ENCODE measurements around the gene PLD4. TPM values are rescaled to one million over a fixed set of nuclear protein-coding genes. Genes with fewer than 3 reads are reported as not detected.

The PLD4 gene
- polyA plus RNA-seq, 4 donors = 1.7 to 4.3 (median 3.6) TPM

DNA sequence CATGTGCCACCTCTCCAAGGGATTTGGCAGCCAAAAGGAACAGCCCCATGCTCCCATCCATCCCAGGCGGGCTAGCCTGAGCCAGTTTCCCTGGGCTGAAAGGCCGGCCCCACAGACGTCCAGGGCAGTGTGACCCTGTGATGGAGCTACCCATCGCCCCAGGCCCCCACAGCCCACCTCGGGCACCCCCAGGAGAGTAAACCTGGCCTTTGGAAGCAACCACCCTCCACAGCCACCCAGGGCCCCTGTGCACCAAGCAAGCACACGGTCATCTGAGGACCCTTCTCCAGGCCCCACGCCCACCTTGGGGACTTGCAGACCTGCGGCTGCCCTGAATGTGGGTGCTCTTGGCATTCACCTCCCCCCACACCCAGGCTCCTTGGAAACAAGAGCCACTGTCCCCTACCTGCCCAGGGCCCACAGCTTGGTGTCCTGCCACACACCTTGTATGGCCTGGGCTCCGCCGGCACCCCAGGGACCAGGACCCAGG, 45.1 kb downstream of the PLD4 start:
- no peak for DNase-seq (ENCODE audit: low read depth in 4 of 4, low spot score in 3 of 4)

DNA sequence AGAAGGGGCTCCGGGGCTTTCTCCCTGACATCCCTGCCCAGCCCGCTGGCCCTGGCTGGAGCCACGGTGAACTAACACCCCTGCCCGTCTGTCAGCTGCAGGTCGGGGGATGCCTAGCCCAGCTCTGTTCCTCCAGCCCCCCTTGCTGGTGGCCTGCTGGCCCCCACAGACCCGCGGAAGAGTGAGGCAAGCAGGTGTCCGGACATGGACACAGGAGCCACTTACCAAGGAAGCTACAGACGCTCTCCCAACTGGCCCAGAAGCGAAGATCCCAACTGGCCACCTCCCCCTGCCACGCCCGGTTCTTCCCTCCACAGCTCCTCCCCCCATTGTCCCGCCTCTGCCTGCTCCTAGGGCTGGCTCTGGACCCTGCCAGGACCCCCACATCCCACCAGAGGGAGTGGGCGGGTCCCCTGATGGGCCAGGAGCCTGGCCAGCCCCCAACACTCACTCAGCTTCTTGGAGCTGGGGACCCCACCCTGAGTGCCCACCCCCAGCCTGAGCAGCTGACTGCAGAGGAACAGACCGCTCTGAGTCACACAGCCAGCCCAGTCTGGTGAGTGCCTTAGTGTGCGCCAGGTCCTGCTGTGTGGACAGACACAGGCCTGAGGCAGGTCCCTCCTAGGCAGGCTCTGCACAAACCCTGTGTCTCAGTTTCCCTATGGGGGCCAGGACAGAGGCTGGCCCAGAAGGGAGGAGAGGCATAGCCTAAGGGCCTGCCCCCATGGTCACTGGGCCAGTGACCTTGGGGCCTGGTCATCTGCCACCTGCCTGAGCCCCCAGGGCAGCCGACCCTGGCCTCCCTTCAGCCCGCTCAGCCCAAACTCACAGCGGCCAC, 45.8 kb downstream of the PLD4 start:
- DNase-seq (ENCODE audit: low read depth in 4 of 4, low spot score in 3 of 4) = no peak

DNA sequence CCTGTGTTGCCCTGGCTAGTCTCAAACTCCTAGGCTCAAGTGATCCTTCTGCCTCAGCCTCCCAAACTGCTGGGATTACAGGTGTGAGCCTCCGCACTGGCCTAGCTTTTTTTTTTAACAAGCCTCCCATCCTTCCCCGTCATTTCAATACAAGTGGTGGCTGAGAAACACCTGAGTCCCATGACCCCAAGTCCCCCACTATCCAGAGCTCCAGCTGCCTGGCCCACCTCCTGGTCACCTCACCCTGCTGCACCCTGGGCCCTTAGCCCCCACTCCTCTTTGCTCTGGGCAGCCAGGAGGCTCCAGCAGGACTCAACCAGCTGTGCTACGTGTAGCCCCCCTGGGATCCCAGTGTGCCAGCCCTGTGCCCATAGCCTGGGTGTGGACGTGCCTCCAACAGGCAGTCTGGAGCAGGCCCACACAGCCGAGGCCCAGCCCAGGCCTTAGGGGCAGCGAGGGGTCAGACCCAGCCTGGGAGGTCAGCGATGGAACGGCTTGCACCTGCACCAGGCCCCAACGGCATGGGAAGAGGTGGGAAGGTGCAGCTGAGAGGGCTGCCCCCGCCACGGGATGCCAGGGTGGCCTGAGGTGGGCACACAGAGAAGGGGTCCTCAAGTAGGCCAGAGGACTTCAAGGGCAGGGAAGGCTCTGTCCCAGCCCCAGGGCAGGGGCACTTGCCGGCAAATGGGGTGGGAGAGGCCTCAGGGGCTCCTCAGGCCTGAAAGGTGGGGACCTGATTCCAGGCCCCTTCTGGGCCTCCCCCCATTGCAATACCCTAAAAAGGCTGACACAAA, 47.0 kb downstream of the PLD4 start:
- DNase-seq (ENCODE audit: low read depth in 4 of 4, low spot score in 3 of 4) = no peak

DNA sequence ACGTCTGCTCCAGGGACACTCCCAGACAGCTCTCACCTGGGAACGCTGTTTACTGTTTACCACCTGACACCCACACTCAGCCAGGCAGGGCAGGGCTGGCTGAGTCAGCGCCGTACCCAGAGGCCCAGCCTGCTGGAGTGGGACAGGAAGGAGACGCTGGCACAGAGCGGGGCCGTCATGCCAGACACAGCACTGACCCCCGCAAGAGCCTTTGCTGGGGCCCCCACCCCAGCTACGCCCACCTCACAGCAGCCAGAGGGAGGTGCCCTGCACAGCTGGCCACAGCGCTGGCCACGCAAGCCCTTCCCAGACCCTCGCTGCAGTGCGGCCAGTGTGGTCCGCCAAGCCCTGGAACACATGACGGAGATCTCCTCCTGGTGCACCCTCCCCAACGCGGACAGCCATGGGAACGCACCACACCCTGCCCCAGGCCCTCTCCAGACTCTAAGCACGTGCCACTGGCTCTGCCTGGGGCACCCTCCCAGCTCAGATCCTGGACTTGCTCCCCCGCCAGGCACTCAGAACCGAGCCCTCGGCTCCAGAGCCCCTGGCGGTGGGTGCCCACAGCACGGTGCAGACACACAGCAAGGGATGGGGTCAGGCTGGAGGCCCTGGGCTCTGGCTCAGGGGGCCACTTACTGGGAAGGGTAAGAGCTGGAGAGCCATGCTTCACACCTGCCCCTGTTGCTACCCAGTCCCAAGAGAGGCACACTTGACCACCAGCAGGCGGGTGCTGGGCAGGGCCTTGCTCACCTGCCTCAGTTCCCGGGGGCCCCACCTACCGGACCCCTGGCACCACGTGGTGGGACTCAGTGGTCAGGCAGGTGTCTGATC, 47.8 kb downstream of the PLD4 start:
- DNase-seq (ENCODE audit: low read depth in 4 of 4, low spot score in 3 of 4) = no peak

DNA sequence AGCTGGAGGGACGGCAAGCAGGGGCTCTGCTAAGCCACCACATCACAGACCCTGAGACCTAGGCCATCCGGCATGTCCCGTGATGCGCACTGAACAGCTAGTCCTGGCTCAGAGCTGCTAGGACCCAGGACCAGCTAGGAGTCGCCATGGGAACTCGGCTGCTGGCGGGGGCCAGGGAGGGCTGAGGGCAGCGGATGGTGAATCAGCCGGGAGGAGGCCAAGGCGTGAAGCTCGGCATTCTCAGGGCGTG, 48.4 kb downstream of the PLD4 start:
- no peak for DNase-seq (ENCODE audit: low read depth in 4 of 4, low spot score in 3 of 4)

DNA sequence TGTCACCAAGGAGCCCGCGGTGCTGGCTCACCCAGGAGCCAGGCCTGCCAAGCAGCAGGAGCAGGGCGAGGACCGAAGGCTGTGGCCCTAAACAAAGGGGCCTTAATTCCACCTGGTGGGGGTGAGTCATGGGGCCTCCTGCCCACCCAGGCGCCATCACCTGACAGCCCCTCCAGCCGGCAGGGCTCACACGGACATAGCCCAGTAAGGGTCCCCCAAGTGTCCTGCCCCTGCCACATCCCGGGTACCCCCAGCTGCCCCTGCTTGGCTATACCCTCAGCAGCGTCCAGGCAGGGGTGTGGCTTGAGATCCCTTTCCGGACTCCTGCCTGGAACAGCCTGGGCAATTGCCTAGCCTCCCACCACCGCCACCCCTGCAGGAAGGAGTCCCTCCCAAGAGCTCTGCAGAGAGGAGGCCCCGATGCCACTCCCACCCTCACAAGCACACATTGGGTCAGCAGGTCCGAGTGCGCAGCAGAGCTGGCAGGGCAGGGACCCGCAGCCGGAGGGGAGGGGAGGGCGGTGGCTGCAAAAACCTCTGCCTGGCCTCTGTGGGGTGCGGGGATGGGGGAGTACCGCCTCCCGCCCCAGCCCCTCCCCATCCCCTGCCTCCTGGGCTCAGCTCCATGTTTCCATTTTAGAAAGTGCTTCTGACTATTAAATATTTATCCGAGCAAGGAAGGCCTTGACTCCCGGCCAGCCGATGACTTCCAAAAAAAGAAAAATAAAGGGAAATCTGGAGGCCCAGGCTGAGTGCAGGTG, 48.9 kb downstream of the PLD4 start:
- no peak for DNase-seq (ENCODE audit: low read depth in 4 of 4, low spot score in 3 of 4)

DNA sequence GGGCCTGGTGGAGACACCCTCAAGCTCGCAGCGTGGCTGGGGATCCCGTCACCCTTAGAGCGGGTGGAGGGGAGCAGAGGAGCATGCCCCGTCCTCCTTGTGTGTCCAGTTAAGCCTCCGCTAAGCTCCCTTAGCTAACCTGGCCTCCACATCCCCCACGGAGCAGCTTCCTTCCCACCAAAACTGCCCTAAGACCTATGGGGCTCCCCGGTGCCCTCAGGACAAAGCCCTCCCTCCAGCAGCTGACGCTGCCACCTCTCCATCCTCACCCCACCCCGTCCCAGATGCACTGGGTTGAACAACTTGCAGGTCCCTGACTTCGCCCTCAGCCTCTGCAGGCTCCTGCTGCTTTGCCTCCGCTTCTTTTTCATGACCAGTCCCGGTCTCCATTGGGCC, 49.5 kb downstream of the PLD4 start:
- DNase-seq (ENCODE audit: low read depth in 4 of 4, low spot score in 3 of 4) = no peak

DNA sequence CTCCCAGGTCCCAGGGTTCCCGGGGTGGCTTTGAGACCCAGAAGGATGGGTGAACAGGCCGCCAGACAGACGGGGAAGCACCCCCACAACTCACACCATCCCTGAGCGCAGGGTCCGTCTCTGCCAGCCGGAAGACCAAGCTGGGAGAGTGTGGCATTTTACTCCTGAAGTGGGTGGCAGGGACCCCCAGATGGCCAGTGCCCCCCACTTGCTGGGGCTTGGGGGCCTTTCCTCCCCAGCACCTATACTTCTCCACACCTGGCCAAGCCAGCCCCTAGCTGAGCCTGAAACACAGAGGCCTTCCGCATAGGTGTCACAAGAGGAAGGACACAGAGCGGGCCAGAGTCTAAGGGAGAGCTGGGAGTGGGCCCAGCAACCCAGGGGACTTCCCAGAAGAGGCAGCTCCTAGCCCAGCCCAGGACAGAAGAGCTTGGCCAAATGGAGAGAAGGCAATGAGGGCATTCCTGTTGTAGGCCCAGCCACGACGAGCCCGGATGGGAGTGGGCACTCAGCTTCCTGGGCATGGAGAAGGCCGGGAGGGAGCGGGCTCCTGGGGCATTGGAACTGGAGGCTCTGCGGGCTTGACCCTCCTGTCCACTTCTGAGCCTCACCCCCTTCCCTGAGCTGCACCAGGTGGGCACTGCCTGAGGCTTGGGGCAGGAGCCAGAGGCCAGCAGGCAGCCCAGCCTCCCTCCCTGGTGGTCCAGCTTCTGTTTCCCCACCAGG, 50.1 kb downstream of the PLD4 start:
- no peak for DNase-seq (ENCODE audit: low read depth in 4 of 4, low spot score in 3 of 4)

DNA sequence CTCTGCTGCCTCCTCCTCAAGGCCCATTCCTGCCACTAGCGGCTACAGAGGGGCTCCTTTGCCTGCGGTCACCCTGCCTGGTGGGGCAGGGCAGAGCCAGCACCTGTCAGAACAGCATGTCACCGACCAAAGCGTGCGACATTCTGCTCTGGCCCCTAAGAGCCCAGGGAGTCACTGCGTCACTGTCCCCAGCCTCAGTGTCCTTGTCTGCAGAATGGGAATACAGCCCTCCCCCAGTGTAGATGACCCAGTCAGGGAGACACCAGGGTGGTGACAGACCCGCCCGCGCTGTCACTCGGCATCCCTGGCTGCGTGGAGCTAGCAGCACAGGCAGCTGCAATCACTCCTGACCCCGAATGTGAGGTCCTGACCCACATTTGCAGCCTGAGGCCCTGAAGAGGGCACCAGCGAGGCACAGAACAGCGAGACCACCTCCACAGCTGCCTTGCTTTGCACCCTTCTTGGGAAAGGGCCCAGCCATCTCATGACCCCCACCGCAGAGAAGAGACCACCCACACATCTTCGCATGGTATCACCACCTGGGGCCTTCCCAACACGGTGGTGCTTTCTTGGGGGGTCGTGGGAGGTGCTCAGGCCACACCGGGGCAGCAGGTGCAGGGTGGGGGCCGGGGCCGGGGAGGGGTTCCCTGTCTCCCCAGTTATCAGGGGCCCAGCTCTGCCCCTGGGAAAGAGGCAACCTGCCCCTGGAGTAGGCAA, 51.0 kb downstream of the PLD4 start:
- DNase-seq (ENCODE audit: low read depth in 4 of 4, low spot score in 3 of 4) = no peak

DNA sequence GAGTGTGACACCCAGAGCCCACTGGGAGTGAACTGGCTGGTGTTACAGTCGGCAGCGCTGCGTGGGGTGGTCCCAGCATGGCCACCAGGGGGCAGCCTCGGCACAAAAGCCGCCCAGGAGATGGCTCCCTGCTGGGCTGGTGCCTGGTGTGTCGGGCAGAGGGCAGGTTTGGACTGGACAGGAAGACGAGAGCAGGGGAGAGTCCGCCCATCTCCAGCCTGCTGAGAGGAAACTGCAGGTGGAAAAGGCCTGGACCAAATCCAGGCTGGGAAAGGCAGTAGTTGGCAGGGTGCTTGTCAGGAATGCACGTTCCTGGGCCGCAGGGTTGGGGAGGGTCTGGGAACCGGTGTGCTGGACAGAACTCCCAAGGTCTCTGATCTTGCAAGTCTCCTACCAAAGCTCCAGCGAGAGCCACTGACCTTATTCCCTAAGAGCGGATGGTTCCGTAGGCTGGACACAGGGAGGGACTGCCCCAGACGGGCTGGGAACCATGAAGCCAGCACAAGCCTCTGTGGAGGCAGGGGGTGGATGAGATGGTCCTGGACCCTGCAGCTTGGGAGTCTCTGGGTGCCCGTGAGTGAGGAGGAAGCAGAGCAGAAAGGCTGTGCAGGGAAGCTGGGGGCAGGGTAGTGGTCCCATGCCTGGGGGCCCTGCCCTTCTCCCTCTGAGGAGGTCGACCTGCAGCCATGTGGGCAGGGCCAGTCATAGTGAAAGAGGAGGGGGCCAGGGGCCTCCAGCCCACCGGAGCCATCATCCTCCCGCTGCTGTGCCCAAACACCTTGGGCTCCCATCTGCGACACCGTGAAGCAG, 51.7 kb downstream of the PLD4 start:
- no peak for DNase-seq (ENCODE audit: low read depth in 4 of 4, low spot score in 3 of 4)

DNA sequence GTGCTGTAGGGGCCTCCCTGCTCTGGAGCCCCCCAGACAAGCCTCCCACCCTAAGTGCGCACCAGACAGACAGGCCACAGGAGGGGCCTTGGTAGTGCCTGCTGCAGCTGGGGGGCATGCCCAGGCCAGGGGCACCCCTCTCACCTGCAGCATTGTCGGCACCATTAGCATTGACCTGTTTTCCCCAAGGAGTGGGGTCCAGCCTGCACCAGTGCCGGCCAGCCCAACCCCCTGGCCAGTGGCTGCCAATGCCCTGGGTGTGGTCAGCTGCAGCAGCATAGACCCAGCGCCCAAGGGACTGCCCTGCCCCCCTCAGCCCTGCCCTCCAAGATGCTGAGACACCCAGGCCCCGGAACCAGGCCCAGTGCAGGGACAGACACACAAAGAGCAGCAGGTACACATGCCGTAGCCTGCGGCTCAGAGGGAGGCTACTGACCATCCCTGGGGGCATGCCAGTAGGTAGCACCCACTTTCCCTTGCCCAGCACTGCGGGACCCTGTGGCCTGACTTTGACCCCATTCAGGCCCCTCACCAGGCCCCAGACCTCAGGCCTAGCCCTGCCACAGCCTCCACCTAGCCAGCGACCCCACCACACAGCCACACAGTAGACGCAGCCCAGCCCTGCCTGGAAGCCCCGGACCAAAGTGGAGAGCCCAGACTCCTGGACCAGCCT, 52.5 kb downstream of the PLD4 start:
- no peak for DNase-seq (ENCODE audit: low read depth in 4 of 4, low spot score in 3 of 4)

DNA sequence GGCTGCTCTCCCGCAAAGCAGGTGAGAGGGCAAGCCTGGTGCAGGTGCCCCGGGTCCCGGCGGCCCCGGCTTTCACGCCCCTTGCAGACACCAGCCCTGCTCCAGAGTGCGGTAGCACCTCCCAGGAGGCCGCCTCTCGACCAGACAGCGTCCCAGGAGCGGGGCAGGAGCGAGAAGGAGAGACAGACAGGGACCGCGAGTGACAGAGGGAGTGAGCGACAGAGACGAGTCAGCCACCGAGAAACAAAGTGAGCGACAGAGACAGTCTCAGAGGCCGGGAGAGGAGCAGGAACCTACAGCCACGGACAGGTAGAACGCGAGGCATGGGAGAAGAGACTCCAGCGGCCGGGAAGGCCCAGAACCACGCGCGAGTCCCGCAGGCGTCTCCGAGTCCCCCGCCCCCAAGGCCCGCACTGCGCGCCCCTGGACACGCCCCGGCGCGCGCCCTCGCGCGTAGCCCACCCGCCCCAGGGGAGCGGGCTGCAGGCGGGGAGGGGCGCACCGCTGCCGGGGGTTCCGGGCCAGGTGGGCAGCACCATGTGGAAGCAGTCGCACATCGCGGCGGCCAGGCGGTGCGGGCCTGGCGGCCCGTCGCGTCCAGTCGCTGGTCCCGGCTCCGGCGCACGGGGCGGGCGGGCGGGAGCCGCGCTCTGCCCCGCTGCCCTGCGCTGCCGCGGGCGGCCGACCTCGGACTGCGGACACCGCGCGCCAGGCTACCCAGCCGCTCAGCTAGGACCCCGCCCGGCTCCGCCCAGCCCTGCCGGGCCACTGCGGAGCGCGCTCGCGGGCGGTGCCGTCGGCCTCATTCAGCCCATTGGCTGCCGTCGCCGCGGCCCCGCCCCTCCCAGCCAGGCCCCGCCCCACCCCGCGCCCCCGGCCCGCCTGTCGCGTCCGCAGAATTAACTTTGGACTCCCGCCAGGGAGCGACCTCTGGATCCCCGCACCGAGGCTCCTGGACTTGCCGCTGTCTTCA, 53.3 kb downstream of the PLD4 start, which contains the start of gene AHNAK2:
Gene AHNAK2, minus strand, starts transcription at position 694 of the 973 bp plus-strand sequence. Its CDS starts 137 bp downstream, at position 557.
- DNase-seq (ENCODE audit: low read depth in 4 of 4, low spot score in 3 of 4) = no peak

DNA sequence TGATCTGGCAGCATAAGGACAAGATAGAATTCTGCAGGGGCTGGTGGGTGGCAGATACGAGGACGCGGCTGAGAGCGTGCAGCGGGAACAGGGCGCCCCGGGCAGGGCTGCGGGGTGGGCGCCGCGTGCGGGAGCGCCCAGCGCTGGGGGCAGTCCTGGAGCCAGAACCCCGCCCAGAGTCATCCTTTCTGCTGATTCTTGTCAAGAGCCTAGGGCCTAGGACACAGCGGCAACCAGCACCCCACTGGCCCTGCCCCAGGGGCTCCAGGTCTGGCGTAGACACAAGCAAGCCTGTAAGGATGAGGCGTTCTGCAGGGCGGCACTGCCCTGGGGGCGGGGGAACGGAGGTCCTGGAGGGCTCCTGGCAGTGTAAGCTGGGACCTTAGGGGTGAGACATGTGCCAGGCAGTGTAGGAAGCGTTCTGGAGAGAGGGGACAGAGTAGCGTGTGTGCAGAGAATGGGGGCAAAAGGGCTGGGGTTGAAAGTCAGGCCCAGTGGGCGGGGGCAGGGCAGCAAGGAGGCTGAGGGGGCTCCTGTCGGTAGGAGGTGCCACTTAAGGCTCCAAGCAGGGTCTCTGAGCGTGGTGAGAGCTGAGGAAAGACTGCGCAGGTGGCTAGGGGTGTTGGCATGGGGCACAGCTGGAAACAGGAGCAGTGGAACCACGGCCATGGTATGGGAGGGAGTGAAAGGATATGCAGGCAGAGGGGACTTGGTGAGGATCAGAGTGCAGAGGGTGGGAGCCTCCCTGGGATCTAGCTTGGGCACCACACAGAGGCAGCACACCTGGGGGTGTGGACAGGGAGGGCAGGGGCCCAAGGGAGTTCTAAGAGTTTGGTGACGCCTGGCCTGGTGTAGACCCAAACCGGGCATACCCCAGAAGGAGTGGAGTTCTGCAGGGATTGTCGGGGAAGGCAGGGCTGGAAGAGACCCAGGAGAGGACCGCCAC, 54.3 kb downstream of the PLD4 start:
- DNase-seq (ENCODE audit: low read depth in 4 of 4, low spot score in 3 of 4) = no peak

DNA sequence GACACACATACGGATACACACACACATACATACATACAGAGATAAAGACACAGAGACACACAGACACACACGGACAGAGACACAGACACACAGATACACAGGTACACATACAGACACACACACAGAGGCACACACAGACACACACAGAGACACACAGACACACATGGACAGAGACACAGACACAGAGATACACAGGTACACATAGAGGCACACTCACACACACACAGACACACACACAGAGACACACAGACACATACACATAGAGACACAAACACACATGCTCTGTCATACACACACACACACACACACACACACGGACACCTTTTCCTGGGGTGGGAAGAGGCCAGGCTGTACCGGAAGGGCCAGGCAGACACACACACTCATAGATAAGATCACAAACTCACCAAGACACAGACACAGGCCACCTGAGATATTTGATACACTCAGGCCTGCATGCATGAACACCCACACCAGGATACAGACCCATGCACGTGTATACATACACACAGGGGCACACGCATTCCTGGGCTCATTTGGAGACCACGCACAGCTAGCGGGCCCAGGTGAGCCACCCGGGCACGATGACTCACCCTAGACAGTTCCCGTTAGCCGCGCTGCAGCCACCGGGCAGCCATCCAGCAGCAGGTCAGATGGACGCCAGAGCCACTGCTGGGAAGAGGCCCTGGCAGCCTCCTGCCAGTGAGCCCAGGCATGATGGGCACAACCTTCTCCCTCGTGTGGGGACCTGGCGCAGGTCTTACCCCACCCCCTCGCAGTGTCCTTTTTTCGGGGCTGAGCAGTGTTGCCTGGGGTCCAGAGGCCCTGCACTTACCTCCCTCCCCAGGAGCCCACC, 55.3 kb downstream of the PLD4 start:
- no peak for DNase-seq (ENCODE audit: low read depth in 4 of 4, low spot score in 3 of 4)

Measured in right renal pelvis (tissue), 4 donors.